RCC 7860 (cell line): ENCODE measurements around the gene NR6A1.

Experiments
- DNase-seq: peaks from one replicate; pipeline ENCODE4 v3.0.0-alpha.2; 2015; ENCODE audit warnings: low spot score
- FAIRE-seq: peaks from 2 replicates; lab custom pipeline; 2012; peaks lifted over from hg19 to GRCh38; lab: Jason Lieb, UNC

Gene NR6A1

GRCh38 chr9:124550072-124550471 lies 221.0 kb downstream of the NR6A1 start:
- FAIRE-seq (no peak), DNase-seq (no peak)

DNA sequence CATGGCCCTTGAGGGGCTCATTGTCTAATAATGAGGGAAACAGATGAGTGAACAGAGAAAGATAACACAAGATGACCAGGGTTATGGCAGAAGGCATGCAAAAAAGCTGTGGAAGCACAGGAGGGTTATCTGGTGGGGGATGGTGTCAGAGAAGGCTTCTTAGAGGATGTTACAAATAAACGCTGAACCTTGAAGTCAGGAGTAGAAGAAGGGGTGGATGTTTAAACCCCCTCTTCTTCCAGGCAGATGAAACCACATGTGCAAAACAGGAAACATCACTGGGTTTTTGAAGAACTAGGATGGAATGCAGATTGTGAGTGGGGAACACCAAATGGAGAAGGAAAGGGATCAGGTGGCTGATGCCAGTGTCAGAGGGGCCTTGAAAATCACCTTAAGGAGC lies 222.1 kb downstream of the NR6A1 start:
- DNase-seq = no peak

GRCh38 chr9:124544535-124544934 lies 226.6 kb downstream of the NR6A1 start:
- no peak for FAIRE-seq
- no peak for DNase-seq

More for the DNA sequence above, 222.1 kb downstream of the NR6A1 start:
- no peak for FAIRE-seq

DNA sequence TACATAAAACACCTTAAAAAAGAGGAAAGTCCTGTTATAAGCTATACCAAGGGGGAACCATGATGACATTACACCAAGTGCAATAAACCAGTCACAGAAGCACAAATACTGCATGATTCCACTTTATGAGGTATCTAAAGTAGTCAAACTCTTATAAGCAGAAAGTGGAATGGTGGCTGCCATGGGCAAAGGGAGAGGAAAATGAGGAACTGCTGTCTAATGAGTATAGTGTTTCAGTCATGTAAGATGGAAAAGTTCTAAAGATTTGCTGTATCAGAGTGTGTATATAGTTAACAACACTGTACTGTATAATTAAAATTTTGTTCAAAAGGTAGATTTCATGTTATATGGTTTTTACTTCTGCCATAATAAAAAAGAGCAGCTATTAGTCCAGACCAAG lies 229.3 kb downstream of the NR6A1 start:
- FAIRE-seq = no peak
- no peak for DNase-seq

DNA sequence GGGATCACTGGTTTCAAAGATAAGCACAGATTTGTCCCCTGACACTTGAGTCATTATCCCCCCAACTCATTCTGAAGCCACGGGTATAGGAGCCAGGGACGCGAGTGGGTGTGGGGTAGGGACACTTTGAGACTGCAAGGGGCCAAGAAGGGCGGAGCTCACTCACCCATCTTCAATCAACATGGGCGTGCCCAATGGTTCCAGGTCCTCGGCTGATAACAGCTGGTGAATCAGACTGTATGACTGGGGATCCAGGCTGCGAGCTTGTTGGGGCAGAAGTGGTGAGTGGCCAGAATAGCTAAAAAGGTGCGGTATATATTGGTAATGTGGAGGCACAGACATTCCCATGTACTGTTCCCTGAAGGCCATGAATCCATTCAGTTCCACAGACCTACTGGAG lies 233.2 kb downstream of the NR6A1 start:
- FAIRE-seq (no peak), DNase-seq (no peak)

DNA sequence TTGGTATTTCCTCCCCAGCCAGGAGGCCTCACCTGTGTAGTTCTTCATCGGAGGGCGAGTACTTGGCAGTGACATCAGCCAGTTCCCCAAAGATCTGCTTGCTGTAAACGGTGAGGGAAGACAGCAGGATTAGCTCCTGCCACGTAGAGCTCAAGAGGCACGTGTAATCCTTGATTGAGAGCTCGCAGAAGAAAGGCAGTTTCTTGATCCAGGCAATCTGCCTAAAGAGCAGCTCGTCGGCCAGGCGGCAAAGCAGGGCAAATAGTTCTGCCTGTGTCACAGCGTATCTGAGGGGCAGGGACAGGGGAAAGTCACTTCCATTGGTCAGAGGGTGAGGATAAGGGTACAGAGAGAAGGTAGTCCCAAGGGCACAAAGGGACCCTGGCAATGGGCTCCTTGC lies 235.3 kb downstream of the NR6A1 start:
- FAIRE-seq (no peak), DNase-seq (no peak)

DNA sequence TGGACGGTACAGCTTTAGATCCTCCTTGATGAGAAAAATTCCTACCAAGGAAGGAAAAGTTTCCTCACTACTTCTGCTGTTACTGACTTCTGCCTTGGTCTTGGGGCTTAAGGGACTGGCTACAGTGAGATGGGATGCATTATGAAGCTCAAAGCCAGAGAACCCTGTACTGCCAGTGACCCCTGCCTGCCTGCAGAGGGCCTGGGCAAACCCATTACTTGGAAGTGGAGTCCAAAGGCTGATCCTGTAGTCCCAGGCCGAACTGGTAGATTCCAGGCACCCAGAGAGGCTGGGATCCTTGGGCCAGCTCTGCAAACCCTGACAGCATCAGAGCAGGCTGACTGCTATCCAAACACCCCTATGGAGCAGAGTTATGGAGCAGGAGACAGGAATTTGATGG lies 238.2 kb downstream of the NR6A1 start:
- FAIRE-seq (no peak), DNase-seq (no peak)

- FAIRE-seq = no peak
Measured at GRCh38 chr9:124531115-124531514, 240.0 kb downstream of the NR6A1 start.

DNA sequence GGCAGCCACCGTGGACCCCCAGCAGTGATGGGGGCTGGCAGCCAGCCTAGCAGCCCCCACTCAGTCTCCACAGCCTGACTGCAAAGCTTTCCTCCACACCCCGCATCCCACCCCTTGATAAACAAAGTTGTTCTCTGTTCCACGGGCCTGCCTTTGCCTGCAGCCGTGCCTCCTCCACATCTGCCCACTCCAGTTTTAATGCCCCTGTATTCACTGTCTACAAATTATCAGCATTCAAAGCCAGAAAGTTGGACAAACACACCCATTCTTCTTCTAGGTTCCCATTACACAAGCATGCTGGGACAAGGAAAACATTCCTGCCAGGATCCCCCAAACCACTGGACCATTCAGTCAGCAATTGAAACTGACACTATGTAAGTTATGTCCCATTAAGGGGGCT lies 240.9 kb downstream of the NR6A1 start:
- DNase-seq (no peak), FAIRE-seq (no peak)

More at GRCh38 chr9:124531115-124531514, 240.0 kb downstream of the NR6A1 start:
- DNase-seq = no peak

DNA sequence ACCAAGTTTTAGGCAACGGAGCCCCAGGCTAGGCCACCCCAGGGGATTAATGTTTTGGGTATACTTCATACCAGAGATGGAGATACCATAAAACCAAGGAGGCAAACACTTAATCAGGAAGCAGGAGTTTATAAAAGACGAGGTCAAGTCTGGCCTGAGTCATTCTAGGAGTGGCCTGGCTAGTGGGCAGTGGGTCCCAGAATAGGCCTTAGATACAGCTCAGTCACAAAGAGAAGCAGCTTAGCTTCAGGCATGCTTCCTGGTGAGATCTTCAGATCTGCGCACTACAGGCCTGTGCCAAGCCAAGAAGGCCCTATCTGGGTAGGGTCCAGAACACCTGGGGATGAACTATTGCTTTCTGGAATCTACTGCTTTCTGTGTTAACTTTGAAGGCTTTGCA lies 243.3 kb downstream of the NR6A1 start:
- no peak for FAIRE-seq

GRCh38 chr9:124526174-124526573 lies 244.9 kb downstream of the NR6A1 start:
- no peak for FAIRE-seq
- DNase-seq = no peak

More for the DNA sequence above, 243.3 kb downstream of the NR6A1 start:
- DNase-seq = no peak

DNA sequence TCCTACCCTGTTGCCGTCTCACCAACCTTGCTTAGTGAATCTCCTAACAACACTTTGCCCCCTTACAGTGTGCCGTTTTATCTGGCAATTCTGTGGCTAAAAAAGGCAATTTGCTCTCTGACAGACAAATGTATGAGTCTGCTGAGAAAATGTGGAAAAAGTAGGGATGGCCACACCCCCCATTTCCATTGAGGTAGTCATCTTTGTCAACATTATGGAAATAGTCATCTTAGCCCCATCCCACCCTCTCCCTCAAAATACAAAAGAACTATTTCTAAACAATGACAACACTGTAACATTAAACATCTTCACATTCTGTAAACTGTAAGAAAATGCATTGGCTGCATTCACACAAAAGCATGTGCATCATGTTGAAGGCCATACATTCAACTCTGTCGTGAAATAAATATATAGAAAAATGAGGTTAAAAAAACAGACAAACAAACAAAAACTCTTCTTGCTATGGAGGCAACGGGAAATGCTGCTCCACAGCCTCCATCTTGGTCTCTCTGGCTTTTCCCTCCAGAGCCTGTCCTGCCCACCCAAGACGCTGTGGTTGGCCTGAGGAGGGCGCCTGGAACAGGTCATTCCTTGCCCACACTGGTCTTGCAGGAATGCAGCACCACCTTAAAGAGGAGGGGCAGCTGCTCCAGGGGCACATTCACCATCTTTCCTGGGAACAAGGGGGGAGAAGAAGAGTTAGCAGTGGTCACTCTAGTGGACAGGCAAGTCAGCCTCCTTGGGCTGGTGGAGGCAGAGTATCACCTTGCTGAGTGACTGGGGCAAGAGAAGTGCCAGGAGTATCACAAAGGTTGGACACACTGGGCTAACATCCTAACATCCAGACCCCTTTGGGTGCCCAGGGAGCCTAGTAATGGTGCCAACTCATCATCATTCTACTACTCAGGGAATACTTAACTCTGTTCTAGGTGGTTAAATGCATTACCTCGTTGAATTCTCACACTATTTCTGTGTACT lies 248.7 kb downstream of the NR6A1 start:
- DNase-seq = no peak
- no peak for FAIRE-seq

DNA sequence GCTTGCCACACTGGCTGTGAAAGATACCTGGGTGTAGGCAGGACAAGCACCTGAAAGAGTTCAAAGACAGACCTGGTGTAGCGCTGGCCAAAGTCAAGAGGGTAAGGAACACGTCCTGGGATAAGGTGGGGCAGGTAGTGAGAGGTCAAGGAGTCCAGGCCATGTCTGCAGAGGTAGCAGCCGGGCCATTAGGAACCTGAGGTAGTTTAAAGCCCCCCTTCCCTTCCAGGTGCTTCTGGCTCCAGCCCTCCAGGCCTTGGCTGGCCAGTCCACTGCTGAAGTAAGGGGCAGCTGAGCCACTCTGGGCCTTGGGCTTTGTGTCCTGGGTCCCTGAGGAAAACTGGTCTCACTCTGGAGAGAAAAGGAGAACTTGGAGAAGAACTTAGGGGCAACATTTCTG lies 250.0 kb downstream of the NR6A1 start:
- DNase-seq (no peak), FAIRE-seq (no peak)

DNA sequence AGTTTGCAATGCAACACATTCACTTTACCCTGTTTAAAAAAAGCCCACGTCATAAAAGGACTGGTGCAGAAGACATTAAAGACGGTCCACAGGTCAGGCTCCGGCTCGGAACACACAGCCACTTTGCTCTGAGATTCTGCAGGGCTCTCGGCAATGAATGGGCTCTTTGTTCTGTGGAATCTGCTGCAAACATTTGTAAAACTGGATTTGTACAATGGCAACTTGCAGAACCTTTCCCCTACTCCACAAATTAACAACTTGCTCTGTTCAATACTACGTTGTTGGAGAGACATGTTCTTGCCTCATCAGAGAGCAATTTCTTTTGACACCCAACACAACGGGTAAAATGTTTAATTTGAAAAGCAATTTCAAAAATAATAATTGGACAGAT lies 250.9 kb downstream of the NR6A1 start:
- no peak for FAIRE-seq
- DNase-seq = no peak

GRCh38 chr9:124518116-124518515 lies 253.0 kb downstream of the NR6A1 start:
- no peak for FAIRE-seq
- no peak for DNase-seq

- DNase-seq (no peak), FAIRE-seq (no peak)
Measured at GRCh38 chr9:124517600-124517999, 253.5 kb downstream of the NR6A1 start.

GRCh38 chr9:124514874-124515273 lies 256.2 kb downstream of the NR6A1 start:
- no peak for FAIRE-seq

GRCh38 chr9:124514125-124514524 lies 257.0 kb downstream of the NR6A1 start:
- DNase-seq = no peak
- no peak for FAIRE-seq

More at GRCh38 chr9:124514874-124515273, 256.2 kb downstream of the NR6A1 start:
- no peak for DNase-seq

GRCh38 chr9:124513376-124513994 lies 257.6 kb downstream of the NR6A1 start:
- DNase-seq (no peak), FAIRE-seq (no peak)

GRCh38 chr9:124512806-124513204 lies 258.3 kb downstream of the NR6A1 start:
- DNase-seq (no peak), FAIRE-seq (no peak)

DNA sequence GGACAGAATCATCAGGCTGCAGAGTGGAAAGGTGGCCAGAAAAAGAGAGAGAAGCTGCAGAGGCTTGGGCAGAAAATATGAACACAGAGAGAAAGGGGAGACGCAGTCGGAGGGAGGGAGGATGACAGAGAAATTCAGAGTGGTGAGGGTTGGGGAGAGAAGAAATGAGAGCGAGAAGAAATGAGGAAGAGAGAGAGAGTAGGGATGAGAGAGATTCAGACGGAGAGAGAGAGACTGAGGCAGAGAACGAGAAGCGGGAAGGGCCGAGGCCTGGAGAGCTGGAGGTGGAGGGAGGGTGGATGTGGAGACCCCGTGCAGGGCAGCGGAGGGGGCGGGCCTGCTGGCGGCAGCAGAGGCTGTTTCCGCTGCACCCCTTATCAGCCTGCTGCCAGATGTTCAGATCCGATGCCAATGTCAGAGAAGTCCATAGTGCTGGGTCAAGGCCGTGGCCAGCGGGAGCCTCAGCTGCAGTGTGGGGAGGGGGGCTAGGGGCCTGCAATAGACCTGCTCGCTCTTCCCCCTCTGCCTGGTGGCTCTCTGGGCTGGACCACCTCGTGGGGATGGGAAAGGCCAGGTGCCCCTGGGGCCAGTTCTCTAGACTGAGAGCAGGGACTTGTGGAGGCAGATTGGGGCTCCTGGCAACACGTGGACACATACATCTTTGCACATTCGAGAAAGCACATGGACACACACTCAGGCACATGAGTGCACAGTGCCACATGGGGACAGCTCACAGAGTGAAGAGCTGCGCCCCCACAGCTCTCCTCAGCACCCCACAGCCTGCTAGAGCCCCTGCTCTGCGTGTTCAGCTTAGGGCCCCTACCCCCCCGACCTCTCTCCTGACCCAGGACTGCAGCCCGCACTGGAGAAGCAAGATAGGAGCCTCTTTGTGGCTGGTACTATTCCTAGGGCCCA lies 259.0 kb downstream of the NR6A1 start:
- DNase-seq (no peak), FAIRE-seq (no peak)
